GM12874 (cell line): ENCODE measurements around the gene ZFAND5.
A peak's percentile ranks its signal among the peaks of the same experiment; 100 is the strongest.

Source experiments
- TF ChIP-seq, protein P1 (sequence below): IDR thresholded peaks from 2 replicates; pipeline ENCODE4 v1.5.1; 2011; ENCODE audit warnings: low read depth, mild to moderate bottlenecking, control low read depth, low read length, moderate library complexity; ENCODE audit not compliant: insufficient read depth

ZFAND5 gene, protein sequence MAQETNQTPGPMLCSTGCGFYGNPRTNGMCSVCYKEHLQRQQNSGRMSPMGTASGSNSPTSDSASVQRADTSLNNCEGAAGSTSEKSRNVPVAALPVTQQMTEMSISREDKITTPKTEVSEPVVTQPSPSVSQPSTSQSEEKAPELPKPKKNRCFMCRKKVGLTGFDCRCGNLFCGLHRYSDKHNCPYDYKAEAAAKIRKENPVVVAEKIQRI

DNA sequence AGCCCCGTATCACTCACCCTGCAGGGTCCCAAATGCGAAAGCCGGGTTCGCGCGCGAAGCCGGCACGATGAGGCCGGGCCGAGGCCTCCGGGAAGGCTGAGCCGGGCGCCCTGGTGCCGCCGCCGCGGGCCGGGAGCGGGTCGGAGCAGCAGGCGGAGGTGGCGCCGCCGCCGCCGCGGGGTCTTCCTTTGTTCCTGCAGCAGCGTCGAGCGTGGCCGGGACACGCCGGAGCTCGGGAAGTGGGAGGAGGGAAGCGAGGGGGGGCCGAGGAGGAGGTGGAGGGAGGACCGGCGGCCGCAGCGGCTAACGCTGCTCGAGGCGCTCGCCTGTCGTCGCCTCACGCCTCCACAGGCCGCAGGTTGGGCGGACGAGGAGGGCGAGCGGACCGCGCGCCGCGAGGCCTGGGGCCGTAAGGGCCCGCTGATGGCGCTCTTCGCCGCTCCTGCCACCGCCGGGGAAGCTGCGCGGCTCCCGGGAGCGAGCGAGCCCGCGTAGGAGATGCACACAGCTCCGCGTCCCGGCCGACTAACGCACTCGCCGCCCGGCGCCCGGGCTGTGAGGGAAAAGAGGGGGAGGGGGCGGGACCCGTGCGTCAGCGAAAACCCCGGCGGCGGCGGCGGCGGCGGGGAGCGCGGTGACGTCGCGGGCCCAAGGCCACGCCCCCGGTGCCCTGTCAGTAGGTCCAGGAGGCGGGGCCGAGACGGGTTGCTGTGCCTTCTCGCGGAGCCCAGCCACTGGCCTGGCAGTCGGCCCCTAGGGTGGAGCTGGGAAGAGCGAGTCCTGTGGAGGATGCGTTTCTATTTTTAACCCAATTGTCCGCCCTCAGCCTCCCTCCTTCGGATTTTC is at the start of gene ZFAND5:
Gene ZFAND5 (minus strand): TSS at position 530 of the 846 bp plus-strand sequence. CDS start 4,430 bp downstream, outside the sequence.
- TF ChIP-seq, protein P1, sequence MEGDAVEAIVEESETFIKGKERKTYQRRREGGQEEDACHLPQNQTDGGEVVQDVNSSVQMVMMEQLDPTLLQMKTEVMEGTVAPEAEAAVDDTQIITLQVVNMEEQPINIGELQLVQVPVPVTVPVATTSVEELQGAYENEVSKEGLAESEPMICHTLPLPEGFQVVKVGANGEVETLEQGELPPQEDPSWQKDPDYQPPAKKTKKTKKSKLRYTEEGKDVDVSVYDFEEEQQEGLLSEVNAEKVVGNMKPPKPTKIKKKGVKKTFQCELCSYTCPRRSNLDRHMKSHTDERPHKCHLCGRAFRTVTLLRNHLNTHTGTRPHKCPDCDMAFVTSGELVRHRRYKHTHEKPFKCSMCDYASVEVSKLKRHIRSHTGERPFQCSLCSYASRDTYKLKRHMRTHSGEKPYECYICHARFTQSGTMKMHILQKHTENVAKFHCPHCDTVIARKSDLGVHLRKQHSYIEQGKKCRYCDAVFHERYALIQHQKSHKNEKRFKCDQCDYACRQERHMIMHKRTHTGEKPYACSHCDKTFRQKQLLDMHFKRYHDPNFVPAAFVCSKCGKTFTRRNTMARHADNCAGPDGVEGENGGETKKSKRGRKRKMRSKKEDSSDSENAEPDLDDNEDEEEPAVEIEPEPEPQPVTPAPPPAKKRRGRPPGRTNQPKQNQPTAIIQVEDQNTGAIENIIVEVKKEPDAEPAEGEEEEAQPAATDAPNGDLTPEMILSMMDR = 0 out of 2 replicates have a peak, but pooled peaks have one; percentile 16

DNA sequence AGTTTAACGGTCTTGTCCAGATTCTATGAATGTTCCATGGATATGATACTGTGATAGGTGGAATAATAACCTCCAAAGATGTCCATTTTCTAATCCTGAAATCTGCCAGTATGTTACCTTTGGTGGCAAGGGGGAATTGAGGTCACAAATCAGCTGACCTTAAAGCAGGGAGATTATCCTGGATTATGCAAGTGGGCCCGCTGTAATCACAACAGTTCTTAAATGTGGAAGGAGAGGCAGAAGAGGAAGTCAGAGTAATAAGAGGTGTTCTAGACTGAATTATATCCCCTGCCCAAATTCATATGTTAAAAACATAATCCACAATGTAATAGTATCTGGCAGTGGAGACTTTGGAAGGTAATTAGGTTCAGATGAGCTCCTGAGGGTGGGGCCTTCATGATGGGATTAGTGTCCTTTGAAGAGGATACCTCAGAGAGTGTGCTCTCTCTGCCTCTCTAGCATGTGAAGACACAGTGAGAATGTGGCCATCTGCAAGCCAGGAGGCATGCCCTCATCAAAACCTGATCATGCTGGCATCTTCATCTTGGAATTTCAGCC is 47.6 kb upstream of the ZFAND5 start:
- TF ChIP-seq, protein P1 = no peak

DNA sequence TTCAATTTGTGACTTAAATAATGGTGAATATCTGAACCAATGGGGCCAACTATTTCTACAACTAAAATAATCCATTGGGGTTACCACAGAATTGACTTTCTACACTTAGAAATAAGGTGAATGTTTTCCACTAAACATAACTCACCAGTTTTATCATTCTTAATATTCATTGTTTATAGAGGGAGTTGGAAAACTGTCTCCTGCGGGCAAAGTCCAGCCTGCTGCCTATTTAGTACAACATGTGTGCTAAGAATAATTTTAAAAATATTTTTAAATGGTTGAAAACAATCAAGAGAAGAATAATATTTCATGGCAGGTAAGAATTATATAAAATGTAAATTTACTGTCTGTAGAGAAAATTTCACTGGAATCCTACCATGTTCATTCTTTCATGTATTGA is 45.2 kb upstream of the ZFAND5 start:
- TF ChIP-seq, protein P1 = no peak

DNA sequence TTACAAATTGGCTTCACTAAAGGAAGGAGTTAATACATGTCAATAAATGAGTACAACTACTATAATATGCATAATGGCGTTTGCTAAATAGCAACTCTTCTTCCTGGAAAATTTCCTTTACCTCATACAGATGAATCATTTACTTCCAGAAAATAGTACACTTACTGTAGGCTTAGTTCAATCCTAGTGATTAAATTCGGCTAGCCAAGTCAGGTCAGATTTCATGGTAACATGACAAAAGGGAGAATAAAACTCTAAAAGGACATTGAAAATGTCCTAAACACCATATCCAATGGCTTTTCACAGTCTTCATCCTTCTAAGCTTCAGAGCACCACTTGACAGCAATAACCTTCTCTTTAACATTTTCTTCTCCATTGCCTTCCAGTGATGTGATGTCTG is 42.1 kb upstream of the ZFAND5 start:
- TF ChIP-seq, protein P1 = no peak

DNA sequence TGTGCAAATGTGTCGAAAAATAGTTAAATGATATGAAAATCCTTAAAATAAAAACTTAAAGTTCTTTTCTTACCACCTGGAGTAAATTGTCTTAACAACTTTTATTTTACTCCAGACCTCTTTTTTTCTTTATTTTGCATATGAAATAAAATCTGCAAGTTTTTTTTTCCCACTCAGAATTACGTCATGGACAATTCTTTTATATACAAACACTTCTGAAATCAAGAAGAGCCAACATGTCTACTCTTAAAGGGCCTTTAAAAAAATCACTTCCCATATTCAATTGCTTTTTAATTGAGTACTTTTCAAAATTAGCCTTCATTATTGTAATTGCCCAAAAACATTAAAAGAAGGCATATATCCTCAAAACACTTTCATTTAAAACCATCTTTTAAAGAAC is 37.7 kb upstream of the ZFAND5 start:
- TF ChIP-seq, protein P1 = no peak

DNA sequence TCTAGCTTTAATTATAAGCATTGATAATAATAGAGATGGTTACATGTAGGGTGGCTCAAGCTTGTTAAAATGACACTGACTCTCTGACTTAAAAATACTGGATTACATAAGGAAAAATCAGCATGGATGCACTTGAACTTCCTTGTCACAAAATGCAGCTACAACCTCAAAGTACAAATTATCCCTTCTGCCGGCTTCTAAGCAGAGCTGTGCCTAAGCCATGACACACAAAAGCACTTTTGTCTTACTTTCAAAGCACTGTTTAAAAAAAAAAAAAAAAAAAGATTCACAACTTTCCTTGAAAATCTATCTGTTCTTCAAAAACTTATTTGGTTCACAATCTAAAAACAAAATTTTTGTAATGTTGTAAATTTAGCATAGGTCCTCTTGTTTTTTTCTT is 36.4 kb upstream of the ZFAND5 start:
- TF ChIP-seq, protein P1 = no peak

DNA sequence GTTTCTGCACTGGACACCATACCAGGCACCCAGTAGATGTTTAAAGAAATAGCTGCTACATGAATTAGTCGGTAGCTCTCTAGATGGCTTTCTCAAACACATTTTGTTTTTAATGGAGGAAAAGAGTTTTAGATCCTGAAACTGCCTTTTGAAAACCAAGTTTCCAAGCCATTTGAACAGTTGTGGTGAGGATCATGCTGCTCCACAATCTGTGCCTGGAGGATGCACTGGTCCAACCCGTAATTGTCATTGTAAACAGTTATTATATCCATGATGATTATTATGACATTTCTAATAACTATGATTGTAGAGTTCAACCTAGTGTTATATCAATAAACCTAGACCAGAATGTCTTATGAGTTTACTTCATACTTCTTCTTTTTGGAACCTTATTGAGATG is 35.9 kb upstream of the ZFAND5 start:
- TF ChIP-seq, protein P1 = no peak
